Tibial nerve (tissue), 4 donors: Measurements from ENCODE around the gene DENND1A. TPM values are rescaled to one million over a fixed set of nuclear protein-coding genes. Genes with fewer than 3 reads are reported as not detected.

Source experiments
- DNase-seq, 2 donors: peaks; one replicate each; pipeline ENCODE4 v3.0.0-alpha.2; 2019; ENCODE audit warnings: low spot score in 2 of 2
- H3K27ac ChIP-seq, 4 donors: fragments of 200-600 bp; sonication (generic) in 3 of 4; one replicate each; pipeline ENCODE4 v1.5.1; 2017 to 2019; ENCODE audit warnings: mild to moderate bottlenecking in 1 of 4
- H3K27me3 ChIP-seq, 2 donors: fragments of 200-600 bp; sonication (generic) in 1 of 2; one replicate each; pipeline versions ENCODE4 v1.5.1 to v1.6.0; 2017 to 2019
- H3K36me3 ChIP-seq, 3 donors: fragments of 200-600 bp; sonication (generic); one replicate each; pipeline ENCODE4 v1.5.1; 2018 to 2019
- H3K4me1 ChIP-seq, 4 donors: fragments of 200-600 bp; sonication (generic) in 3 of 4; one replicate each; pipeline ENCODE4 v1.5.1; 2017 to 2019
- H3K4me3 ChIP-seq, 4 donors: fragments of 200-600 bp; sonication (generic) in 3 of 4; one replicate each; pipeline ENCODE4 v1.5.1; 2017 to 2019; ENCODE audit warnings: mild to moderate bottlenecking in 1 of 4, moderate library complexity in 1 of 4
- H3K9me3 ChIP-seq, 4 donors: fragments of 200-600 bp; sonication (generic) in 3 of 4; one replicate each; pipeline ENCODE4 v1.5.1; 2017 to 2019
- EP300 ChIP-seq, 2 donors: sonication (generic); formaldehyde crosslinking; IDR thresholded peaks; one replicate each; pipeline ENCODE4 v1.6.1; 2017; ENCODE audit warnings: antibody characterized with exemption in 2 of 2, mild to moderate bottlenecking in 1 of 2
- POLR2A ChIP-seq, 2 donors: fragments of 450-650 bp; IDR thresholded peaks; one replicate each; pipeline ENCODE4 v1.6.1; 2017; ENCODE audit warnings: antibody characterized with exemption in 2 of 2, mild to moderate bottlenecking in 2 of 2, moderate library complexity in 2 of 2
- WGBS, 2 donors: methylation state at CpG; one replicate each; pipeline ENCODE4 v1.1.5; 2018; 5-methylcytosine and 5-hydroxymethylcytosine counted together
- total RNA-seq, 4 donors: library from RNA; depleted of rRNA; stranded (reverse); fragments of >200 nt; gene quantifications; one replicate each; pipeline ENCODE4 v1.1.0, GENCODE V29; 2016
- TF ChIP-seq, protein P1 (sequence below), 5 experiments: fragments of 200-600 bp in 3 of 5; fragments of 450-650 bp in 2 of 5; sonication (generic) in 3 of 5; IDR thresholded peaks; one replicate each; pipeline ENCODE4 v1.5.1; 2016 to 2019; ENCODE audit warnings: antibody characterized with exemption in 5 of 5, mild to moderate bottlenecking in 3 of 5, moderate library complexity in 2 of 5

Gene DENND1A
- total RNA-seq, 4 donors from 2014 or later, result 17.5 to 34.8 (median 20.1) TPM

DNA sequence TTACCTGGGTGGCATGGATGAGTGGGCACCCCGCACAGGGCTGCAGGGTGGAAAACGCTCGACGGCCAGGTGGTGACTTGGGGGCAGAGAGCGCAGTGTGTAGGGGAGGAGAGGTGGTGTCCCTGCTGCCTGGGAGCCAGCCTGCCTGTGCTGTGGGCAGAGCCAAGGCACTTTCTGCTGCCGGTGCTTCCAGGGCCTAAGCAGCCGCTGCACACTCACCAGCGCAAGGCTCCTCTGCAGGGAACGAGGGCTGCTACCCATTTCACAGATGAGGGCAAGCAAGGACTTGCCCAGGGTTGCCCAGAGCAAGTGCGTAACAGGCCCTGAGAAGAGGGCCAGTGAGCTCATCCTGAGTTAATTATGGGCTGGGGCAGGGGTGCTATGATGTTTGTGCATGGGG lies 511.4 kb downstream of the DENND1A start:
- Histone ChIP-seq H3K27ac (no peak overlapping the region), H3K4me3 (no peak overlapping the region), H3K36me3 (peaks cover 0 to 66% (median 0%) of the 10 kb centered on the region in 3 donors), H3K27me3 (no peaks in the 10 kb centered on the region), H3K4me1 (no peaks in the 10 kb centered on the region), H3K9me3 (no peaks in the 10 kb centered on the region)
- TF ChIP-seq POLR2A (IDR thresholded peaks at IDR 0.05) (no peak), EP300 (IDR thresholded peaks at IDR 0.05) (no peak)
- TF ChIP-seq, protein P1, sequence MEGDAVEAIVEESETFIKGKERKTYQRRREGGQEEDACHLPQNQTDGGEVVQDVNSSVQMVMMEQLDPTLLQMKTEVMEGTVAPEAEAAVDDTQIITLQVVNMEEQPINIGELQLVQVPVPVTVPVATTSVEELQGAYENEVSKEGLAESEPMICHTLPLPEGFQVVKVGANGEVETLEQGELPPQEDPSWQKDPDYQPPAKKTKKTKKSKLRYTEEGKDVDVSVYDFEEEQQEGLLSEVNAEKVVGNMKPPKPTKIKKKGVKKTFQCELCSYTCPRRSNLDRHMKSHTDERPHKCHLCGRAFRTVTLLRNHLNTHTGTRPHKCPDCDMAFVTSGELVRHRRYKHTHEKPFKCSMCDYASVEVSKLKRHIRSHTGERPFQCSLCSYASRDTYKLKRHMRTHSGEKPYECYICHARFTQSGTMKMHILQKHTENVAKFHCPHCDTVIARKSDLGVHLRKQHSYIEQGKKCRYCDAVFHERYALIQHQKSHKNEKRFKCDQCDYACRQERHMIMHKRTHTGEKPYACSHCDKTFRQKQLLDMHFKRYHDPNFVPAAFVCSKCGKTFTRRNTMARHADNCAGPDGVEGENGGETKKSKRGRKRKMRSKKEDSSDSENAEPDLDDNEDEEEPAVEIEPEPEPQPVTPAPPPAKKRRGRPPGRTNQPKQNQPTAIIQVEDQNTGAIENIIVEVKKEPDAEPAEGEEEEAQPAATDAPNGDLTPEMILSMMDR (IDR thresholded peaks at IDR 0.05), result no peak
- no peak for DNase-seq
- 91 to 96% methylated on average over 10 of the region's 10 CpGs for WGBS, 2 donors

DNA sequence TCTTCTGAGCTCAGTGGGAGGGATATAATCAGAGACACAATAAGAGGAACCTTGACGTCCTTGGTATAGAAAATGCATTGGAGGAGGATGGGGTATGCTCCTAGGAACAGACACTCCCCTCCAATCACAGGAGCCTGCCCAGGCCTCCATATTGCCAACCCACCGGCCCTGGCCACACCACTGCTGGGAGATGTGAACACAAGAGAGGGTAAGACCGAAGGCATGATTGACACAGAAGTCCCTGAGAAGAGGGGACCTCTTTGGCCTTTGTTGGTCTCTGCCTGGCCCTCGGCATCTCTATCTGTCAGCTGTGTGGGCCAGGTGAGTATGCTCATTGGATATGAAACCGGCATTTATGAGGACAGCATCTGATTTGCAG lies 511.9 kb downstream of the DENND1A start:
- H3K4me1 ChIP-seq, result no peaks in the 10 kb centered on the region
- 89 to 93% methylated on average over 5 of the region's 5 CpGs for WGBS, 2 donors
- H3K36me3 ChIP-seq, result peaks cover 0 to 62% (median 0%) of the 10 kb centered on the region in 3 donors
- no peak overlapping the region for H3K27ac ChIP-seq
- H3K27me3 ChIP-seq, result no peaks in the 10 kb centered on the region
- no peak overlapping the region for H3K4me3 ChIP-seq
- H3K9me3 ChIP-seq, result no peaks in the 10 kb centered on the region
- no peak for DNase-seq
- TF ChIP-seq EP300 (IDR thresholded peaks at IDR 0.05), result no peak
- TF ChIP-seq, protein P1 (IDR thresholded peaks at IDR 0.05), result no peak
- TF ChIP-seq POLR2A (IDR thresholded peaks at IDR 0.05), result no peak

DNA sequence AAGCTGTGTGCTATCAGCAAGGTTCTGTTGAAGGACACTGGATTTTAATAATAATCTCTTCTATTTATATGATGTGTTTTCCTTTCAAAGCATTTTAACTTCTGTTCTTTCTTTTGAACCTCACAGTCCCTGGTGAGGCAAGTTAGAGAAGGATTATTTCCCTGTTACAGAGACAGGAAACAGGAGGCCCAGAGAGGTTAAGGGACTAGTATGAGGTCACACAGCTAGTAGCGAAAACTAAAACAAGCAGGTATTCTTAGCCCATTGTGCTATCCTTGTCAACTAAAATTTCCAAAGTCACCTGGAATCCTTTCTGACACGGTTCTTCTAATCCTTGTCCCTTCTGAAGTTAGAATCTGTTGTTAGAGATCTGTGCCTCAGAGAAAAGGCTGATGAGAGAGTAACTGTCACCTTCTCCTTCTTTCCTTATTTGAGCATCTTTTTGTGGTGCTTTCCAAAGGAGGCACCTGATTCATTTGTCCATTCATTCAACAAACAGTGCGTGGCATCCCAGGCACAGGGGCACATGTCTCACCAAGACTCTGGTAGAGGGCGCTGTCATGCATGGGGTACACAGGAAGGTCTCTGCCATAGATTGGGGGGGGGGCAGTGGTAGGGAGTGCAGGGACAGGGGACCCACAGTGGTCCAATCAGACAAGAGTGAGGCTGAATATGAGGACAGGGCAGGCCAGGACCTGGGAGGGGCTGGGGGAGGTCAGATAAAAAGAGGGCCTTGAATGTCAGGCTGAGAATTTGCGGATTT lies 512.5 kb downstream of the DENND1A start:
- Histone ChIP-seq H3K27me3 (no peaks in the 10 kb centered on the region), H3K9me3 (no peaks in the 10 kb centered on the region), H3K4me1 (no peaks in the 10 kb centered on the region), H3K4me3 (no peak overlapping the region), H3K36me3 (peaks cover 0 to 56% (median 0%) of the 10 kb centered on the region in 3 donors), H3K27ac (no peak overlapping the region)
- no peak for DNase-seq
- 86 to 97% methylated on average over 5 of the region's 5 CpGs for WGBS, 2 donors
- no peak for TF ChIP-seq POLR2A (IDR thresholded peaks at IDR 0.05)
- TF ChIP-seq, protein P1 (IDR thresholded peaks at IDR 0.05), result no peak
- no peak for TF ChIP-seq EP300 (IDR thresholded peaks at IDR 0.05)

DNA sequence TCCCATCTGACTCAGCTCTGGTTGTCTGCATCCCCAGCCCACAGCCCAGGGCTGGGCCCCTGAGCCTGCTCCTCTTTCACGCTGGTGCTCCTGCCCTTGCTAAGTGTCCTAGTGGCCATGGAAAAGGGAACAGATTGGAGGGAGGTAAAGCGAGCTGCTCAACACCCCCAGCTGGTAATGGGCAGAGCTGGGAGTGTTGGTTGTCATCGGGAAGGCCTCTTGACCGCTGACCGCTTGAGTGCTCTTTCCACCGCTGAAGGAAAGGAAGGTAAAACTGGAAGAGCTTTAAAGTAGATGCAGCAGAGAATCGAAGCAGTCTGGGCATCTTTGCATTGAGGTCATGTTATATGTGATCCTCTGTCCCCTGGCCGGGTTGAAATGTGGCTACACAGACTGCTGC lies 513.8 kb downstream of the DENND1A start:
- TF ChIP-seq, protein P1 (IDR thresholded peaks at IDR 0.05), result no peak
- TF ChIP-seq POLR2A (IDR thresholded peaks at IDR 0.05) (no peak), EP300 (IDR thresholded peaks at IDR 0.05) (no peak)
- Histone ChIP-seq H3K4me3 (no peak overlapping the region), H3K27ac (no peak overlapping the region), H3K4me1 (no peaks in the 10 kb centered on the region), H3K9me3 (no peaks in the 10 kb centered on the region), H3K27me3 (no peaks in the 10 kb centered on the region), H3K36me3 (peaks cover 0 to 52% (median 0%) of the 10 kb centered on the region in 3 donors)
- no peak for DNase-seq
- 69 to 88% methylated on average over 8 of the region's 8 CpGs for WGBS, 2 donors
